GM21381 (cell line): ENCODE results near the gene KPNB1.
A peak's percentile ranks its signal among the peaks of the same experiment; 100 is the strongest.

ENCODE experiments used
- ATAC-seq: cut with Tn5 transposase; IDR thresholded peaks from one replicate; pipeline ENCODE4 v1.9.1; 2021; ENCODE audit warnings: mild to moderate bottlenecking, moderate library complexity; ENCODE audit not compliant: unreplicated experiment

KPNB1 gene

GRCh38 chr17:47728214-47728877 is 78.6 kb downstream of the KPNB1 start:
- no peak for ATAC-seq

- no peak for ATAC-seq
These were observed 79.8 kb downstream of the KPNB1 start for GRCh38 chr17:47729476-47729875.

GRCh38 chr17:47730681-47731080 is 81.0 kb downstream of the KPNB1 start:
- no peak for ATAC-seq

GRCh38 chr17:47731396-47731795 is 81.7 kb downstream of the KPNB1 start:
- no peak for ATAC-seq

GRCh38 chr17:47732399-47733046 is 82.8 kb downstream of the KPNB1 start:
- no peak for ATAC-seq

GRCh38 chr17:47733047-47733673 is 83.4 kb downstream of the KPNB1 start, which contains the start of gene TBX21:
TBX21 (plus strand) TSS chr17:47733236; CDS start chr17:47733455, 219 bp downstream.
- peak; percentile 54 for ATAC-seq

- ATAC-seq, result peak; percentile 4
These were observed 84.1 kb downstream of the KPNB1 start for GRCh38 chr17:47733674-47734410.

GRCh38 chr17:47735139-47735464 is 85.4 kb downstream of the KPNB1 start:
- no peak for ATAC-seq
